ENCODE data around the gene KCNJ1. TPM values are rescaled to one million over a fixed set of nuclear protein-coding genes. Genes with fewer than 3 reads are reported as not detected.

KCNJ1 gene
- total and polyA plus RNA-seq, 8 donors = 0.10 TPM; not detected in 7

DNA sequence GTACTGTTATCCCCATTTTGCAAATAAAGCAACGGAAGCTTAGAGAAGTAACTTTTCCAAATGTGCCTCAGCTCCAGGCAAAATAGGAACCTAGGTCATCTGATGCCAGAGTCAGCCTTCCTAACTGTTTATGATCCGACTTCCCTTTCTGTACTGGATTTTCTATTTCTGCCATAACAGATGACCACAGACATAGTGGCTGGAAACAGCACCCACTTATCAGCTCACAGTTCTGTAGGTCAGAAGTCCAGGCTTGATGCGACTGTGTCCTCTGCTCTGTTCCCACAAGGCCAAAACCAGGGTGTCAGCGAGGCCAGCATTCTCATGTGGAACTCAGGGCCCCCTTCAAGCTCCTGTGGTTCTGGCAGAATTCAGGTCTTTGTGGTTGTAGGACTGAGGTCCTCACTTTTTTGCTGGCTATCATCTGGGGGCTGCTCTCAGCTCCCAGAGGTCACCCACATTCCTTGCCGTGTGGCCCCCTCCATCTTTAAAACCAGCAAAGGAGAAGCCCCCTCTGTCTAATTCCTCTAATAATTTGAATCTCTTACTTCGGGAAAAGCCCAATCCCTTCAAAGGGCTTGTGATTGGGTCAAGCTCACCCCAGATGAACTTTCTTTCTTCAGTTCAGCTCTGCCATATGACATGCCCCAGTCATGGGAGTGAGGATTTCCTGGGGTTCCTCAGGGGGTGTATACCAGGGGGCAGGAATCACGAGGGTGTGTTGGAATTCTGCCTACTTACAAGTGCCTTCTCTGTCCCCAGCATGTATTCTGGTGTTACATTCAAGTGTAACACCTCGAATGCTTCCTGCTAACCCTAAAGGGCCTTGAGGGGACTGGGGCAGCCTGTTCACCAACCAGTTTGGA is 39.3 kb upstream of the KCNJ1 start:
- Histone ChIP-seq H3K4me1 (peaks cover 24 to 64% (median 39%) of the 10 kb centered on the region in 4 donors), H3K27ac (peak overlapping the region in 4 of 5 donors; percentile 71 to 85 (median 76)), H3K27me3 (peaks cover 0 to 14% (median 0%) of the 10 kb centered on the region in 3 donors), H3K36me3 (no peaks in the 10 kb centered on the region), H3K9me3 (no peaks in the 10 kb centered on the region), H3K4me3 (peak overlapping the region; percentile 53 to 67 (median 62))
- WGBS, 5 donors = 63 to 75% (median 72%) methylated on average over 8 of the region's 8 CpGs
- intact Hi-C loops (cut with DNase I; ENCODE audit: low total_unique reads) = no loop called here
- TF ChIP-seq, protein P1, sequence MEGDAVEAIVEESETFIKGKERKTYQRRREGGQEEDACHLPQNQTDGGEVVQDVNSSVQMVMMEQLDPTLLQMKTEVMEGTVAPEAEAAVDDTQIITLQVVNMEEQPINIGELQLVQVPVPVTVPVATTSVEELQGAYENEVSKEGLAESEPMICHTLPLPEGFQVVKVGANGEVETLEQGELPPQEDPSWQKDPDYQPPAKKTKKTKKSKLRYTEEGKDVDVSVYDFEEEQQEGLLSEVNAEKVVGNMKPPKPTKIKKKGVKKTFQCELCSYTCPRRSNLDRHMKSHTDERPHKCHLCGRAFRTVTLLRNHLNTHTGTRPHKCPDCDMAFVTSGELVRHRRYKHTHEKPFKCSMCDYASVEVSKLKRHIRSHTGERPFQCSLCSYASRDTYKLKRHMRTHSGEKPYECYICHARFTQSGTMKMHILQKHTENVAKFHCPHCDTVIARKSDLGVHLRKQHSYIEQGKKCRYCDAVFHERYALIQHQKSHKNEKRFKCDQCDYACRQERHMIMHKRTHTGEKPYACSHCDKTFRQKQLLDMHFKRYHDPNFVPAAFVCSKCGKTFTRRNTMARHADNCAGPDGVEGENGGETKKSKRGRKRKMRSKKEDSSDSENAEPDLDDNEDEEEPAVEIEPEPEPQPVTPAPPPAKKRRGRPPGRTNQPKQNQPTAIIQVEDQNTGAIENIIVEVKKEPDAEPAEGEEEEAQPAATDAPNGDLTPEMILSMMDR (IDR thresholded peaks at IDR 0.05) = peak in 1 of 7 experiments; percentile 4
- no peak for TF ChIP-seq POLR2AphosphoS5 (IDR thresholded peaks at IDR 0.05)
- DNase-seq = no peak

DNA sequence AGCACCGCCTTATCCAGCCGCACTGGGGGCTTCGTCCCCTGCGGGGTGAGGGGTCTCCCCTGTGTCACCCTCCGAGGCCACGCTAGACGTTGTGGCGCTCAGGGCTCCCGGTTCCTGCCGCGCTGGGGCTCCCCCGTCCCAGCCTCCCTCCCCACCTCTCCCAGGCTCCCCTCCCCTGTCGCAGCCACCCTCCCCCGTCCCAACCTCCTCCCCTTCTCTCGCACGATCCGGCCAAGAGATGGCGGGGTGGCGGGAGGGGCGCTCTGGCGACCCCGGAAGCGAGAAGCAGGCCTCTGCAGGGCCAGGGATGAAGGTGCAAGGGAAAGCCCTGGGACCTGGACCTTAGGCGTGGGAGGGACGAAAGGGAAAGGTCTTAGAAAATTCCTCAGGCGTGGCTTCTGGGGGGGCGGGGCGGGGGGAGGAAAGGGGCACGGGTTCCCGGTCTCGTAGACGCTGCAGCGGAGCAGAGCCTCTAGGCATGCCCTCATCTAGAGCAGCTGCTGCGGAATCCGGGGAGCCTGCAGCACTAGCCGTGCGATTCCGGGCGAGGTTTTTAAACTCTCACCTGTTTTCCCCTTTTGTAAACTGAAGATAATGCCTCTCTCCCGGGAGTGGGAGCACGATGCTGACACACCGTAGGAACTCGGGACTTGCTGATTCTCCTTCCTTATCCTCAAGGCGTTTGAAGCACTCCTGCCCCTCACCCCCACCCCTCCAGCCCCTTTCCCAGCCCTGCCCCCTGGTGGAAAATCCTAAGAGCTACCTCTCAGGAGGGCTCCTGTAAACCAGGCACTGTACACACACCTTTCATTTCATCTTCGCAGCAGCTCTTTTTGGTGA is 38.5 kb upstream of the KCNJ1 start:
- 1 to 3% (median 2%) methylated on average over 36 to 45 of the region's 45 CpGs for WGBS, 5 donors
- no peaks in the 10 kb centered on the region for H3K36me3 ChIP-seq
- TF ChIP-seq EP300 (IDR thresholded peaks at IDR 0.05) = no peak
- TF ChIP-seq, protein P1 (IDR thresholded peaks at IDR 0.05) = peak in 5 of 7 experiments; percentile 25 to 57 (median 40)
- intact Hi-C loops (cut with DNase I; ENCODE audit: low total_unique reads) = no loop called here
- H3K27ac ChIP-seq = peak overlapping the region; percentile 51 to 85 (median 73)
- H3K4me3 ChIP-seq = peak overlapping the region; percentile 53 to 67 (median 62)
- DNase-seq = peak; percentile 56 to 78
- H3K27me3 ChIP-seq = peaks cover 0 to 14% (median 0%) of the 10 kb centered on the region in 3 donors
- no peaks in the 10 kb centered on the region for H3K9me3 ChIP-seq
- peaks cover 24 to 64% (median 43%) of the 10 kb centered on the region in 4 donors for H3K4me1 ChIP-seq

DNA sequence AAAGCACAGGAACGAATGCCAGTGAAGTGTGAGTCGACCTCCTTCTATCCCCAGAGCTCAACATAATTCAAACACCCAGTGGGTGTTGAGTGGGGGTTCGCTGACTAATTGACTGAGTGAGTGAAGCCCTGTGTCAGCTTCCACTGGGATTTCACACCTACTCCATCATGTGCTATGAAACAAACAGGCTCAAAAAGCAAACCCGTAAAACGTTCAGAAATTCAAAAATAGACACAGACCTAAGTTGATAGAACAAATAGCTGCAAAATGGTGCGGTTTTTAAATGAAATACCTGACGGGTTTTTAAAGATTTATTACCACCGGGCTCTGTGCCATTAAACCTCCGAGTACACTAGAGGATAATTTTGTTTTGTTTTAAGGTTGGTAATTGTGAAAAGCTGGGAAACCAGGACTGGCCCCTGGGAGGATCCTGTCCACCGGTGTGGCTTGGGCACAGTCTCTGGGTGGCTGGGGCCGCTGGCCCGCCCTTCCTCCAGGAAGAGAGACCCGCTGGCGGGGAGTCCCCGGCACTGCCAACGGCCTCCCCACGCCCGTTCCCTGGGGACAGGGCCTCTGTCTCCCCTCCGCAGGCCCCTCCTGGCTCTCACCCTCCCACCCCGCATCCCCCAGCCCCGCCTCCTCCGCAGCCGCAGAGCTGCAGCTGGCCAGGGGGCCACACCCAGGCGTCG is 37.7 kb upstream of the KCNJ1 start:
- TF ChIP-seq POLR2A (IDR thresholded peaks at IDR 0.05) = no peak
- intact Hi-C loops (cut with DNase I; ENCODE audit: low total_unique reads) = no loop called here
- WGBS, 5 donors = 10 to 19% (median 12%) methylated on average over 12 to 25 of the region's 25 CpGs
- Histone ChIP-seq H3K27me3 (peaks cover 0 to 14% (median 0%) of the 10 kb centered on the region in 3 donors), H3K9me3 (no peaks in the 10 kb centered on the region), H3K4me1 (peaks cover 24 to 58% (median 47%) of the 10 kb centered on the region in 4 donors), H3K36me3 (no peaks in the 10 kb centered on the region), H3K27ac (peak overlapping the region; percentile 51 to 85 (median 73)), H3K4me3 (peak overlapping the region; percentile 53 to 67 (median 62))
- DNase-seq = peak in 1 of 2 donors; percentile 77

DNA sequence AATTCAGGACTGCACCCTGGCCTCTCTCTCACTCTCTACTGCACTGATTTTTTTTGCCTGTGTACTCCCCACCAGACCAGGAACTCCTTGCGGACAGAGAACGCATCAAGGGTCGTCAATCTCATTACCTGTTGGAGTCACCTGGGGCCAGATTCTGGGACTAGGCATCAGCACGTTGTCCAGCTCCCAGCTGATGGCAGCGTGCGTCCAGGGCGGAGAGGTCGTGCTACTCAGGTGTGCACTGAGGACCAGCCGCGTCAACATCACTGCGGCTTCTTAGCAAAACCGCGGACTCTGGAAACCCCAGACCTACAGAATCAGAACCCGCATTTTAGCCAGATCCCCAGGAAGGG is 37.2 kb upstream of the KCNJ1 start:
- peak overlapping the region in 2 of 5 donors; percentile 80 to 85 for H3K27ac ChIP-seq
- 75 to 89% (median 85%) methylated on average over 14 of the region's 14 CpGs for WGBS, 5 donors
- TF ChIP-seq EP300 (IDR thresholded peaks at IDR 0.05) (no peak), POLR2A (IDR thresholded peaks at IDR 0.05) (no peak), POLR2AphosphoS5 (IDR thresholded peaks at IDR 0.05) (no peak)
- TF ChIP-seq, protein P1 (IDR thresholded peaks at IDR 0.05) = no peak
- H3K4me3 ChIP-seq = no peak overlapping the region
- peaks cover 0 to 14% (median 0%) of the 10 kb centered on the region in 3 donors for H3K27me3 ChIP-seq
- DNase-seq = no peak
- no peaks in the 10 kb centered on the region for H3K36me3 ChIP-seq
- H3K4me1 ChIP-seq = peaks cover 24 to 52% (median 46%) of the 10 kb centered on the region in 4 donors
- H3K9me3 ChIP-seq = no peaks in the 10 kb centered on the region
- intact Hi-C loops (cut with DNase I; ENCODE audit: low total_unique reads) = no loop called here

Measured in stomach (tissue), 9 donors.